Thoracic aorta (tissue), 2 donors: Measurements from ENCODE around the gene C3orf33. TPM values are rescaled to one million over a fixed set of nuclear protein-coding genes. Genes with fewer than 3 reads are reported as not detected.
"Not testable (repeated sequence)": the region's sequence is repeated elsewhere in the genome, so short reads cannot be mapped to it uniquely, and the experiment has no call there.

ENCODE experiments used
- ATAC-seq: fragments of 150-250 bp; one replicate; pipeline ENCODE4 v1.8.0; 2017; ENCODE audit warnings: low read depth; ENCODE audit not compliant: insufficient number of reproducible peaks, low FRiP score
- DNase-seq: peaks from one replicate; pipeline ENCODE4 v3.0.0-alpha.2; 2020; ENCODE audit warnings: low spot score
- H3K27ac ChIP-seq, 2 donors: fragments of 200-600 bp; sonication (generic); 1 replicate in 1 of 2; 2 replicates in 1 of 2; pipeline ENCODE4 v1.5.1; 2016; ENCODE audit warnings: mild to moderate bottlenecking in 2 of 2, moderate library complexity in 2 of 2
- H3K27me3 ChIP-seq: fragments of 200-600 bp; sonication (generic); replicated peaks from 2 replicates; pipeline ENCODE4 v1.6.0; 2016; ENCODE audit warnings: mild to moderate bottlenecking; ENCODE audit not compliant: insufficient read depth
- H3K36me3 ChIP-seq: fragments of 200-600 bp; sonication (generic); one replicate; pipeline ENCODE4 v1.5.1; 2016
- H3K4me1 ChIP-seq, 2 donors: fragments of 200-600 bp; sonication (generic); 1 replicate in 1 of 2; 2 replicates in 1 of 2; pipeline versions ENCODE4 v1.5.1 to v1.6.0; 2016; ENCODE audit warnings: low read depth in 2 of 2, mild to moderate bottlenecking in 1 of 2; ENCODE audit not compliant: control insufficient read depth in 1 of 2
- H3K4me3 ChIP-seq: fragments of 200-600 bp; sonication (generic); 2 replicates; pipeline ENCODE4 v1.5.1; 2016; ENCODE audit warnings: mild to moderate bottlenecking
- H3K9me3 ChIP-seq: fragments of 200-600 bp; sonication (generic); 2 replicates; pipeline ENCODE4 v1.5.1; 2016
- CTCF ChIP-seq: fragments of 200-600 bp; sonication (generic); IDR thresholded peaks from one replicate; pipeline ENCODE4 v1.5.1; 2019; ENCODE audit warnings: antibody characterized with exemption
- total RNA-seq, 2 donors: library from RNA; depleted of rRNA; stranded (reverse); fragments of >200 nt; gene quantifications; one replicate each; pipeline versions ENCODE4 v1.1.0 to v1.2.3, GENCODE V29; 2016

Gene C3orf33
- 1 to 10 TPM in 1 of 2 donors, under 1 TPM in 1; 0.92 to 1.5 TPM for total RNA-seq

- DNase-seq (peak; percentile 8), ATAC-seq (peak; percentile 83)
These were observed at the start of gene C3orf33 for GRCh38 chr3:155805802-155806618. Gene C3orf33, minus strand, starts transcription at chr3:155806278. Its CDS starts 26 bp downstream, at chr3:155806252.

GRCh38 chr3:155854141-155854940 is 48.3 kb upstream of the C3orf33 start, which contains the start of gene SLC33A1:
Gene SLC33A1, minus strand, starts transcription at chr3:155854427. Its CDS starts 430 bp downstream, at chr3:155853997.
- H3K4me1 ChIP-seq: peaks cover 35 to 36% of the 10 kb centered on the region in 2 donors
- ATAC-seq (peak; percentile 99), DNase-seq (peak; percentile 95)

More at GRCh38 chr3:155805802-155806618, at the start of gene C3orf33:
- Histone ChIP-seq H3K4me3 (peak within 1 kb of the TSS; percentile 96), H3K27ac (peak within 1 kb of the TSS; percentile 72 to 79), H3K36me3 (no peaks in the 10 kb centered on the region), H3K27me3 (no peaks in the 10 kb centered on the region), H3K9me3 (no peaks in the 10 kb centered on the region), H3K4me1 (peaks cover 0 to 10% of the 10 kb centered on the region in 2 donors)
- peak; percentile 82 for TF ChIP-seq CTCF

GRCh38 chr3:155853214-155854140 is 47.4 kb upstream of the C3orf33 start:
- no peak for ATAC-seq
- Histone ChIP-seq H3K36me3 (peaks cover under 1% of the 10 kb centered on the region), H3K27ac (peak overlapping the region; percentile 89 to 91), H3K9me3 (no peaks in the 10 kb centered on the region), H3K27me3 (no peaks in the 10 kb centered on the region), H3K4me1 (peaks cover 42 to 44% of the 10 kb centered on the region in 2 donors), H3K4me3 (peak overlapping the region; percentile 84)
- no peak for TF ChIP-seq CTCF
- DNase-seq: no peak

More at GRCh38 chr3:155854141-155854940, 48.3 kb upstream of the C3orf33 start, which contains the start of gene SLC33A1:
- Histone ChIP-seq H3K27ac (peak within 1 kb of the TSS; percentile 89 to 91), H3K9me3 (no peaks in the 10 kb centered on the region), H3K27me3 (no peaks in the 10 kb centered on the region), H3K36me3 (no peaks in the 10 kb centered on the region), H3K4me3 (peak within 1 kb of the TSS; percentile 84)
- no peak for TF ChIP-seq CTCF

- H3K4me3 ChIP-seq: peak overlapping the region; percentile 84
- peaks cover 49% of the 10 kb centered on the region in 2 donors for H3K4me1 ChIP-seq
- ATAC-seq (no peak), DNase-seq (no peak)
- H3K36me3 ChIP-seq: peaks cover 7% of the 10 kb centered on the region
- TF ChIP-seq CTCF: no peak
- no peak overlapping the region for H3K27ac ChIP-seq
- no peaks in the 10 kb centered on the region for H3K9me3 ChIP-seq
- H3K27me3 ChIP-seq: no peaks in the 10 kb centered on the region
These were observed 46.3 kb upstream of the C3orf33 start for GRCh38 chr3:155852341-155852740.

- H3K4me1 ChIP-seq: peaks cover 61 to 68% of the 10 kb centered on the region in 2 donors
- not testable (repeated sequence) for DNase-seq, H3K9me3 ChIP-seq, ATAC-seq, H3K36me3 ChIP-seq, H3K27ac ChIP-seq, H3K27me3 ChIP-seq, H3K4me3 ChIP-seq
These were observed 43.3 kb upstream of the C3orf33 start for GRCh38 chr3:155849404-155849803.
